Upper lobe of right lung (tissue), 1 donor: ENCODE measurements around the gene DONSON. TPM values are rescaled to one million over a fixed set of nuclear protein-coding genes. Genes with fewer than 3 reads are reported as not detected.
"Not testable (repeated sequence)": the region's sequence is repeated elsewhere in the genome, so short reads cannot be mapped to it uniquely, and the experiment has no call there.

ENCODE experiments used
- ATAC-seq: fragments of 200-7000 bp; cut with Tn5 transposase; one replicate; pipeline ENCODE4 v1.9.1; 2020; ENCODE audit warnings: mild to moderate bottlenecking, moderate library complexity
- DNase-seq: peaks from one replicate; pipeline ENCODE4 v3.0.0-alpha.2; 2020
- H3K27ac ChIP-seq: fragments of 200-600 bp; one replicate; pipeline ENCODE4 v1.8.0; 2022
- H3K27me3 ChIP-seq: fragments of 200-600 bp; one replicate; pipeline ENCODE4 v1.8.0; 2022; ENCODE audit warnings: mild to moderate bottlenecking
- H3K36me3 ChIP-seq: fragments of 200-600 bp; one replicate; pipeline ENCODE4 v1.8.0; 2022
- H3K4me1 ChIP-seq: fragments of 200-600 bp; one replicate; pipeline ENCODE4 v1.8.0; 2022
- H3K4me3 ChIP-seq: fragments of 200-600 bp; one replicate; pipeline ENCODE4 v1.8.0; 2022; ENCODE audit warnings: mild to moderate bottlenecking
- H3K9me3 ChIP-seq: fragments of 200-600 bp; one replicate; pipeline ENCODE4 v1.8.0; 2022
- intact Hi-C: fragments of 100-400 bp; cut with DNase I; formaldehyde crosslinking; loops from one replicate; pipeline ENCODE4 v1.11.0; 2022
- total RNA-seq: library from RNA; stranded (reverse); fragmentation: NEBNext Ultra II Directional; extraction: Animal tissue kit (Norgen Biotek cat#: 25700); gene quantifications from one replicate; pipeline ENCODE4 v1.2.1, GENCODE V29; 2021
- TF ChIP-seq, protein P1 (sequence below): fragments of 200-600 bp; IDR thresholded peaks from one replicate; pipeline ENCODE4 v1.8.0; 2022; ENCODE audit warnings: antibody characterized with exemption
- donor health status: DM: no; HTN: yes; CAD: no; lungs with severe emphysema.

Gene DONSON
- total RNA-seq, 1 donor from 2014 or later = 4.4 TPM

DNA sequence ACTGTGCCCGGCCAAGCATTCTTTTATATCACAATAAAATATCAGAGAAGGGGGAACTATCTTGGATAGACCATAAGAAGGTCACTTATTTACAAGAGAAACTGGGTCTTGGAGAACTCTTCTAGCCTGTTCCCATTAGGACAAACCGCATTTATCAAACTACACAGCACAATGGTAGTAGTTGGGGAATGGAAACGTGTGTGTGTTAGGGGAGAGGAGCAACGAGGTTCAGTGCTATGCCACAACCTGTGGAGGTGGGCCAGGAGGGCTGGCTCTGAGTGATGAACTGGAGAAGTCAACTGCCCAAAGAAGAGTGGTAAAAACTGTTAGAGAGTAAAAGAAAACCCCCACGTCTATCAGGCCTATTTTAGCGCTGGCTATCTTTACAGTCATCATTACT is 1.6 kb downstream of the DONSON start:
- DNase-seq (no peak), ATAC-seq (no peak)
- TF ChIP-seq, protein P1, sequence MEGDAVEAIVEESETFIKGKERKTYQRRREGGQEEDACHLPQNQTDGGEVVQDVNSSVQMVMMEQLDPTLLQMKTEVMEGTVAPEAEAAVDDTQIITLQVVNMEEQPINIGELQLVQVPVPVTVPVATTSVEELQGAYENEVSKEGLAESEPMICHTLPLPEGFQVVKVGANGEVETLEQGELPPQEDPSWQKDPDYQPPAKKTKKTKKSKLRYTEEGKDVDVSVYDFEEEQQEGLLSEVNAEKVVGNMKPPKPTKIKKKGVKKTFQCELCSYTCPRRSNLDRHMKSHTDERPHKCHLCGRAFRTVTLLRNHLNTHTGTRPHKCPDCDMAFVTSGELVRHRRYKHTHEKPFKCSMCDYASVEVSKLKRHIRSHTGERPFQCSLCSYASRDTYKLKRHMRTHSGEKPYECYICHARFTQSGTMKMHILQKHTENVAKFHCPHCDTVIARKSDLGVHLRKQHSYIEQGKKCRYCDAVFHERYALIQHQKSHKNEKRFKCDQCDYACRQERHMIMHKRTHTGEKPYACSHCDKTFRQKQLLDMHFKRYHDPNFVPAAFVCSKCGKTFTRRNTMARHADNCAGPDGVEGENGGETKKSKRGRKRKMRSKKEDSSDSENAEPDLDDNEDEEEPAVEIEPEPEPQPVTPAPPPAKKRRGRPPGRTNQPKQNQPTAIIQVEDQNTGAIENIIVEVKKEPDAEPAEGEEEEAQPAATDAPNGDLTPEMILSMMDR = no peak
- Histone ChIP-seq H3K4me3 (no peak overlapping the region), H3K27me3 (no peaks in the 10 kb centered on the region), H3K36me3 (peaks cover 6% of the 10 kb centered on the region), H3K9me3 (no peaks in the 10 kb centered on the region), H3K27ac (no peak overlapping the region), H3K4me1 (peaks cover 13% of the 10 kb centered on the region)
- intact Hi-C loops = no loop called here

DNA sequence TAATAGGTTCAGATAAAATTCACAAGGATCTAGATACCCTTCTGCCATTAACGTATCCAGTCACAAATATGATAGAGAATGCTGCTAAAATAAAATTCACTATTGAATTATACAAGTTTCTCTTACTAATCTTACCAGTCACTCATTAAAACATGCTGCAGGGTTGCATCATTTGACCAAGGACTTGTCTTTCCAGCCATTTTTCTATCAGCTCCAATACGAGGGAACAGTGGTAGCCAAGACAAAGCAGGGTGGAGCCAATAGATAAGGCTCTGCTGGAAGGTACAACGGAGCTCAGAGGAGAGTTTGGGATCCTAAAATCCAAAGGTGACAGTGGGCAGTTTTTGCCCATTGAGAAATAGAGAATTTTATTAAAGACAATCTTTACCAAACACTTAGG is 4.0 kb downstream of the DONSON start:
- Histone ChIP-seq H3K9me3 (no peaks in the 10 kb centered on the region), H3K4me1 (peaks cover 13% of the 10 kb centered on the region), H3K27me3 (no peaks in the 10 kb centered on the region), H3K36me3 (peaks cover 6% of the 10 kb centered on the region), H3K4me3 (no peak overlapping the region), H3K27ac (no peak overlapping the region)
- intact Hi-C loops = no loop called here
- ATAC-seq (no peak), DNase-seq (no peak)
- TF ChIP-seq, protein P1 = no peak

DNA sequence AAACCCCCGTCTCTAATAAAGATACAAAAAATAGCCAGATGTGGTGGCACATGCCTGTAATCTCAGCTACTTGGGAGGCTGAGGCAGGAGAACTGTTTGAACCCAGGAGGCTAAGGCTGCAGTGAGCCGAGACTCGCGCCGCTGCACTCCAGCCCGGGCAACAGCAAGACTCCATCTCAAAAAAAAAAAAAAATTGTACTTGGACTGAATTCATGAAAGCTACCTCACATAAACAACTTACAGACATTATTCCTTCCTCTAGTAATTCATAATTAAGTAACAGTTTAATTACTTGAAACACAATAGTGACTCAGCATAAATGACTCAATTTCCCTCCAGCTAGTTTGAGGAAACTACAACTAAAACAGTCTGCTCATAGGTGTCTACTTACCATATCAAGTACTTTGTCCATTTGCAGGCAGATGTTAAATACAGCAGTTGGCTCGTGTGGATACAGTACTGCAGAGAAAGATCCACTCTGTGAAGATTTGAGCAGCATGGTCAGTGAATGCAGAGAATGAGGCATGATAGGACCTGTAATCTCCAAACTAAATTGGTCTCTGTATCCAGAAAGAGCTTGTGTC is 9.4 kb downstream of the DONSON start:
- Histone ChIP-seq H3K27me3 (no peaks in the 10 kb centered on the region), H3K36me3 (peaks cover 49% of the 10 kb centered on the region), H3K27ac (no peak overlapping the region), H3K4me3 (no peak overlapping the region), H3K4me1 (no peaks in the 10 kb centered on the region), H3K9me3 (no peaks in the 10 kb centered on the region)
- TF ChIP-seq, protein P1 = no peak
- ATAC-seq (no peak), DNase-seq (no peak)
- intact Hi-C loops = no loop called here

DNA sequence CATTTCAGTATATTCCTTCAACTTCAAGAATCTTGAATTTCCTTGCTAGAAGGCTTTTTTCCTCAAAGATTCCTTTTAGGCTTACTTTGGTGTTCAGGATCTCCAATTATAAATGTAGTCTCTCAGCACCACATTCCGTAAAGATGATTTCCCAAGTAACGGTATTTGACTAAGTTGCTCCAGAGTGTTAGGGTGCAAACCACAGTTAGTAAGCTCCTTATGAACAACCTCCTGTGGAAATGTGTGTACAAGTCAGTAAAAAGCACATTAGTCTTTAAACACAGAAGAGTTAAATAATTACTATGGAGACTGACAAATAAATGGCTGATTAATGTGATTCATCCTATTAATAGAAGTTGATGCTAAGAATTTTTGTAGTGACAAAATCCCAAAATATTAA is 10.3 kb downstream of the DONSON start:
- H3K36me3 ChIP-seq = peaks cover 58% of the 10 kb centered on the region
- intact Hi-C loops = no loop called here
- H3K4me1 ChIP-seq = no peaks in the 10 kb centered on the region
- H3K4me3 ChIP-seq = no peak overlapping the region
- DNase-seq (no peak), ATAC-seq (no peak)
- H3K27ac ChIP-seq = no peak overlapping the region
- no peaks in the 10 kb centered on the region for H3K9me3 ChIP-seq
- no peaks in the 10 kb centered on the region for H3K27me3 ChIP-seq
- TF ChIP-seq, protein P1 = no peak

DNA sequence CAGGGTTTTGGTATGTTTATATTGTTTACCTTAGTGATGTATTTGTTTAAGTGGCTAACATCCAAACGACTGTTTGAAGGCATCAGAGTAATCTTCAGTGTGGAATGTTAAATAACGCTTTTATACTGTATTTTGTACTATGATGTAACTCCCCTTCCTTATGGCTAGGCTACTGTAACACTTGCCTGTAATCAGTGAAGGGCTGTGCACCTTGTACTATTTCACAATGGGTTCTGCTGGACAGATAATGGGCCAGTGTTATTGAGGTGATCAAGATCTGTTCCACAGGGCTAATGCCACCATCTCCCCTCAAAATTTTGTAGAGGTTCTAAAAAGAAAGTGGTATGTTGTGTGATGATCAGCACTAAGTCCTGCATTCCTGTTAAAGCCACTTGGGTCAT is 11.7 kb downstream of the DONSON start:
- intact Hi-C loops, H3K4me3 ChIP-seq, H3K27ac ChIP-seq, H3K4me1 ChIP-seq, H3K27me3 ChIP-seq, DNase-seq, H3K9me3 ChIP-seq: not testable (repeated sequence)
- ATAC-seq = peak; percentile 62
- peaks cover 66% of the 10 kb centered on the region for H3K36me3 ChIP-seq

DNA sequence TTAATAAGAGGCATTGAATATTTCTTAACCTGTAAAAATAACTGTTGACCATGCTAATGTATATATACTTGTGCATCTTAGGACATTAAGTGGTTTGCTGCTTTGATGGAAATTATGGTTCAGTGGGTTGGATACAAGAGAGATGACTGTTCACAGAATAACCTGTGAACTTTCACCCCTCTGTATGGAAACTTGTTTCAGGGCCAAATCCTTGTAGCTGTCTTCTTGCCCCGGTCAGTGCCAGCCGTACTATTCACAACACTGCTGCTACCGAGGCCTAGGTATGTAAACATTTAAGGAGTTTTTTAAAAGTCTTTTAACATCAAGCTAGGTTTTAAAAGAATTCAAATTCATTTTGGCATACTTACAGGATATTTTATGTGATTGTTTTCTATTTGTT is 16.1 kb downstream of the DONSON start:
- no peak for ATAC-seq
- Histone ChIP-seq H3K36me3 (peaks cover 100% of the 10 kb centered on the region), H3K4me3 (no peak overlapping the region), H3K4me1 (no peaks in the 10 kb centered on the region), H3K27me3 (no peaks in the 10 kb centered on the region), H3K9me3 (no peaks in the 10 kb centered on the region), H3K27ac (no peak overlapping the region)
- intact Hi-C loops = no loop called here
- no peak for DNase-seq
- TF ChIP-seq, protein P1 = no peak
